Activated CD8-positive, alpha-beta T cell treated with anti-CD3 and anti-CD28 coated beads for 36 hours (primary cell): ENCODE data around the gene IL36A. TPM values are rescaled to one million over a fixed set of nuclear protein-coding genes. Genes with fewer than 3 reads are reported as not detected.

Source experiments
- ATAC-seq: fragments of 200-7000 bp; cut with Tn5 transposase; one replicate; pipeline ENCODE4 v1.10.0; 2021; ENCODE audit warnings: mild to moderate bottlenecking, moderate library complexity
- CTCF ChIA-PET: fragments of 350-600 bp; sonication (Branson Sonifier 250); formaldehyde crosslinking; loops from one replicate; lab custom pipeline; 2021; ENCODE audit warnings: antibody characterized with exemption; lab: Charles Lee
- POLR2A ChIA-PET: fragments of 350-600 bp; sonication (Branson Sonifier 250); formaldehyde crosslinking; loops from one replicate; lab custom pipeline; 2021; ENCODE audit warnings: antibody characterized with exemption; lab: Charles Lee
- DNase-seq: peaks from one replicate; pipeline ENCODE4 v3.0.0-alpha.2; 2020
- H3K27ac Mint-ChIP-seq: one replicate; pipeline ENCODE4 v1.8.0; 2021; ENCODE audit warnings: mild to moderate bottlenecking, mixed read lengths
- H3K27me3 Mint-ChIP-seq: one replicate; pipeline ENCODE4 v1.8.0; 2021; ENCODE audit warnings: mixed read lengths
- H3K36me3 Mint-ChIP-seq: one replicate; pipeline ENCODE4 v1.8.0; 2021; ENCODE audit warnings: low read depth, mixed read lengths
- H3K4me1 Mint-ChIP-seq: one replicate; pipeline ENCODE4 v1.8.0; 2021; ENCODE audit warnings: low read depth, mixed read lengths
- H3K4me3 Mint-ChIP-seq: one replicate; pipeline ENCODE4 v1.8.0; 2021; ENCODE audit warnings: mild to moderate bottlenecking, moderate library complexity, mixed read lengths
- H3K9me3 Mint-ChIP-seq: one replicate; pipeline ENCODE4 v1.8.0; 2021; ENCODE audit warnings: mixed read lengths
- CTCF ChIP-seq: fragments of 200-600 bp; IDR thresholded peaks from one replicate; pipeline ENCODE4 v1.8.0; 2022; ENCODE audit warnings: antibody characterized with exemption, mild to moderate bottlenecking
- intact Hi-C: fragments of 100-400 bp; cut with micrococcal nuclease; formaldehyde crosslinking; loops from one replicate; pipeline ENCODE4 v1.10.0; 2022
- total RNA-seq, 2 experiments: library from RNA; stranded (reverse); gene quantifications; one replicate each; pipeline ENCODE4 v1.2.3, GENCODE V29; 2021

Gene IL36A
- total RNA-seq, 2 experiments from 2014 or later: not detected

DNA sequence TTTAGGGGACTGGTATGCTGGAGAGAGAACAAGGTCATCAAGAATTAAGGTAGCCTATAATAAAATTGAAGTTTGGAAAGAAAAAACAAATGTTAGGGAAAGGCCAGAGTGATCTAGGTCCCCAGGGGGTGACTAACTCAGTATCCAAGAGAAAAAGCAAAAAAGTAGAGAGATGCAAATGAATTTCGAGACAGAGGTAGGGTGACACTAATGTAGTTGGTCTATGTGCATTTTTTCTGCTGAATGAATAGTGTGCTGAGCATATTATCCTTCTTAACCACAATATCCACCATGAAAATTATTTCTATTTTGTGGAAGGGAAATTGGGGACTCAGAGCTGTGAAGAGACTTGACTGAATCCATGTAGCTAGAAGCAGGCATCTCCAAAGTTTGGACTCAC, 9.8 kb downstream of the IL36A start:
- H3K27me3 Mint-ChIP-seq: no peaks in the 10 kb centered on the region
- intact Hi-C loops: no loop called here

GRCh38 chr2:113015655-113016054, 10.4 kb downstream of the IL36A start:
- ChIA-PET POLR2A (interaction anchor here (0.6 to 1.1 kb wide), 2 partner anchors 14 to 30 kb away, joined by 3 read pairs; no protein-coding TSS in a partner anchor), CTCF (interaction anchor here (1.1 to 1.3 kb wide), 2 partner anchors 38 to 74 kb away, joined by 3 to 4 read pairs; partner anchors contain the start of gene IL36G)
- Mint-ChIP-seq H3K27ac (no peak overlapping the region), H3K36me3 (no peaks in the 10 kb centered on the region), H3K4me1 (peaks cover 15% of the 10 kb centered on the region), H3K9me3 (peaks cover 5% of the 10 kb centered on the region), H3K4me3 (no peak overlapping the region), H3K27me3 (no peaks in the 10 kb centered on the region)
- DNase-seq (no peak), ATAC-seq (no peak)
- no peak for TF ChIP-seq CTCF
- intact Hi-C loops: no loop called here

More for the DNA sequence above, 9.8 kb downstream of the IL36A start:
- no peak for TF ChIP-seq CTCF
- Mint-ChIP-seq H3K36me3 (no peaks in the 10 kb centered on the region), H3K4me1 (peaks cover 18% of the 10 kb centered on the region), H3K9me3 (peaks cover 5% of the 10 kb centered on the region), H3K4me3 (no peak overlapping the region), H3K27ac (no peak overlapping the region)
- no peak for DNase-seq
- no peak for ATAC-seq
- POLR2A ChIA-PET: interaction anchor here (0.6 to 1.1 kb wide), 2 partner anchors 14 to 30 kb away, joined by 3 read pairs; no protein-coding TSS in a partner anchor
- CTCF ChIA-PET: no interaction called here

DNA sequence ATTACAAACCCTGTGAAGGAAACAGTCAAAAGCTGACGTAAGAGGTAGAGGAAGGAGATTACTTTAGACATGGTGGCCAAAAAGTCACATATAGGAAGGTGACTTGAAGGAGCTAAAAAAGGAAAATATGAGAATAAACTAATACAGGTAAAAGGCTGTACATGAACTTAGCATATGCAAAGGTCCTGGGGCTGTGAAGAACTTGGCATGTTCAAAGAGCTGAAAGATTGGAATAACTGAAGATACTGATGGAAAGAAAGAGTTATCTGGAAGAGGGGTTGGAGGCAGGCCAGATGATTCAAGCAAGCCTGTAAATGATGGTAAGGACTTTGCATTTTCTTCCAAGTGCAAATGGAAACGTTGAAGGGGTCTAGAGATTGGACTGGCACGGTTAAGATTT, 13.2 kb downstream of the IL36A start:
- POLR2A ChIA-PET: no interaction called here
- intact Hi-C loops: no loop called here
- H3K27ac Mint-ChIP-seq: no peak overlapping the region
- H3K4me3 Mint-ChIP-seq: no peak overlapping the region
- H3K9me3 Mint-ChIP-seq: peaks cover 5% of the 10 kb centered on the region
- no peak for DNase-seq
- no peaks in the 10 kb centered on the region for H3K36me3 Mint-ChIP-seq
- ATAC-seq: no peak
- H3K27me3 Mint-ChIP-seq: no peaks in the 10 kb centered on the region
- CTCF ChIA-PET: interaction anchor here (1.0 kb wide), 1 partner anchor 39 kb away, joined by 3 read pairs; no protein-coding TSS in a partner anchor
- H3K4me1 Mint-ChIP-seq: peaks cover 11% of the 10 kb centered on the region
- TF ChIP-seq CTCF: no peak

DNA sequence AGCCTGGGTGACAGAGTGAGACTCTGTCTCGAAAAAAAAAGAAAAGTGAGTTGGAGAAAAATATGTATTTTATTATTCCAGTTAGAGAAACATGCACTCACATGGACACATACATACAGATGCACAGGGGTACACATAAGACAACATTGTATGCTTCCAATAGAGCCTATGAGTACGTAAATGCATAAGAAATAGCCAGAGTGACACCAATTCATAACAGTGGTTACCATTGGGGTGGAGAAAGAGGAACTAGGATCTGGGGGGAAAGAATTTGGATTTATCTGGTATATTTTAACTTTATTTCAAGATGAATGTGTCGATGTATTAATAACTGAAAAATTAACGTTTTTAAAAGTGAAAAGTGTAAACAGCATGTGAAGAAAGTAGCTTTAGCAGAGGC, 16.1 kb downstream of the IL36A start:
- intact Hi-C loops: no loop called here
- DNase-seq: no peak
- peaks cover 3% of the 10 kb centered on the region for H3K4me1 Mint-ChIP-seq
- no peak for ATAC-seq
- H3K36me3 Mint-ChIP-seq: no peaks in the 10 kb centered on the region
- POLR2A ChIA-PET: no interaction called here
- no peak overlapping the region for H3K4me3 Mint-ChIP-seq
- no peak for TF ChIP-seq CTCF
- H3K9me3 Mint-ChIP-seq: peaks cover 5% of the 10 kb centered on the region
- CTCF ChIA-PET: interaction anchor here (1.4 kb wide), 1 partner anchor 136 kb away, joined by 6 read pairs; no protein-coding TSS in a partner anchor
- H3K27ac Mint-ChIP-seq: no peak overlapping the region
- H3K27me3 Mint-ChIP-seq: no peaks in the 10 kb centered on the region

DNA sequence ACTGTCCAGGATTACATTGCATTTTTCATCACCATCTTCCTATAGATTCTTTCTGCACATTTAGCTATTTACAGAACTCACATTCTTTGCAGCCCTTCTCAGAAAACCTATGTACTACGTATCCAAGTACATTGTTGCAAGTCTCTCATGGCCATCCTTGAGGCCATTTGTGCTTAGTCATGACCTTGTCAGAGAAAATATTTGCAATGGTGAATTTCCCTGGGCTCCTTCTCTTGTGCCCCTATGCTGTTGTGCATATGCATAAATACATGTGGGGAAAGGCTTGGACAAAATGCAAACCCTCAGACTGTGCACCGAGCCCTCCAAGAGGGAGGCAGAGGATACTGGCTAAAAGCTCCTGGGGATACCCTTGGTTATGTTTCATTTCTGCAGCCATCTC, 19.5 kb downstream of the IL36A start:
- no peak for TF ChIP-seq CTCF
- POLR2A ChIA-PET: no interaction called here
- no peak for ATAC-seq

More for the DNA sequence above, 19.5 kb downstream of the IL36A start:
- no peaks in the 10 kb centered on the region for H3K9me3 Mint-ChIP-seq
- H3K27me3 Mint-ChIP-seq: peaks cover 3% of the 10 kb centered on the region
- CTCF ChIA-PET: interaction anchor here (1.0 kb wide), 1 partner anchor 83 kb away, joined by 3 read pairs; no protein-coding TSS in a partner anchor
- H3K36me3 Mint-ChIP-seq: no peaks in the 10 kb centered on the region
- no peak overlapping the region for H3K4me3 Mint-ChIP-seq
- no peaks in the 10 kb centered on the region for H3K4me1 Mint-ChIP-seq
- no peak overlapping the region for H3K27ac Mint-ChIP-seq
- intact Hi-C loops: no loop called here
- no peak for DNase-seq
